Gastrocnemius medialis (tissue), 4 donors: ENCODE data around the gene HMGCLL1. TPM values are rescaled to one million over a fixed set of nuclear protein-coding genes. Genes with fewer than 3 reads are reported as not detected.
A peak's percentile ranks its signal among the peaks of the same experiment; 100 is the strongest.

Experiments
- ATAC-seq, 2 donors: fragments of 150-250 bp; one replicate each; pipeline ENCODE4 v1.9.1; 2016
- DNase-seq, 2 donors: peaks; one replicate each; pipeline ENCODE4 v3.0.0-alpha.2; 2019
- H3K27ac ChIP-seq, 4 donors: fragments of 200-600 bp; sonication (generic); 1 replicate in 1 of 4; 2 replicates in 3 of 4; pipeline ENCODE4 v1.5.1; 2016 to 2018; ENCODE audit warnings: mild to moderate bottlenecking in 2 of 4, moderate library complexity in 1 of 4
- H3K27me3 ChIP-seq, 3 donors: fragments of 200-600 bp; sonication (generic) in 2 of 3; 1 replicate in 1 of 3; 2 replicates in 2 of 3; pipeline versions ENCODE4 v1.5.1 to v1.6.0; 2016 to 2019; ENCODE audit warnings: mild to moderate bottlenecking in 1 of 3, moderate library complexity in 1 of 3
- H3K36me3 ChIP-seq, 2 donors: fragments of 200-600 bp; sonication (generic) in 1 of 2; one replicate each; pipeline ENCODE4 v1.5.1; 2017 to 2018
- H3K4me1 ChIP-seq, 2 donors: fragments of 200-600 bp; sonication (generic) in 1 of 2; one replicate each; pipeline ENCODE4 v1.5.1; 2016 to 2017; ENCODE audit warnings: mild to moderate bottlenecking in 2 of 2
- H3K4me3 ChIP-seq, 4 donors: fragments of 200-600 bp; sonication (generic) in 3 of 4; 1 replicate in 1 of 4; 2 replicates in 3 of 4; pipeline ENCODE4 v1.5.1; 2016 to 2019; ENCODE audit warnings: mild to moderate bottlenecking in 2 of 4
- H3K9me3 ChIP-seq, 3 donors: fragments of 200-600 bp; sonication (generic) in 2 of 3; 1 replicate in 1 of 3; 2 replicates in 2 of 3; pipeline ENCODE4 v1.5.1; 2016 to 2019
- POLR2A ChIP-seq, 2 donors: fragments of 450-650 bp; IDR thresholded peaks; one replicate each; pipeline ENCODE4 v1.6.1; 2017; ENCODE audit warnings: antibody characterized with exemption in 2 of 2, mild to moderate bottlenecking in 2 of 2, moderate library complexity in 2 of 2
- in situ Hi-C, 4 donors: fragments of 200-750 bp; cut with MboI; loops; one replicate each; pipeline versions ENCODE4 v1.15.0 to v1.8.0; 2017; ENCODE audit warnings: low sequenced_read_pairs in 4 of 4
- intact Hi-C: fragments of 100-400 bp; cut with DNase I; formaldehyde crosslinking; loops from one replicate; pipeline ENCODE4 v1.15.1; 2023; ENCODE audit warnings: low total_unique reads
- total RNA-seq, 4 donors: library from RNA; depleted of rRNA; stranded (reverse); fragments of >200 nt; gene quantifications; one replicate each; pipeline versions ENCODE4 v1.1.0 to v1.2.3, GENCODE V29; 2016
- TF ChIP-seq, protein P1 (sequence below), 5 experiments: fragments of 450-650 bp in 3 of 5; fragments of 200-600 bp in 2 of 5; sonication (generic) in 2 of 5; IDR thresholded peaks in 4 of 5; conservative IDR thresholded peaks in 1 of 5; 1 replicate in 4 of 5; 2 replicates in 1 of 5; pipeline ENCODE4 v1.5.1; 2016 to 2019; ENCODE audit warnings: antibody characterized with exemption in 5 of 5, mild to moderate bottlenecking in 3 of 5, moderate library complexity in 3 of 5

Gene HMGCLL1
- total RNA-seq, 4 donors from 2014 or later, result 0.53 to 3.6 (median 1.2) TPM

DNA sequence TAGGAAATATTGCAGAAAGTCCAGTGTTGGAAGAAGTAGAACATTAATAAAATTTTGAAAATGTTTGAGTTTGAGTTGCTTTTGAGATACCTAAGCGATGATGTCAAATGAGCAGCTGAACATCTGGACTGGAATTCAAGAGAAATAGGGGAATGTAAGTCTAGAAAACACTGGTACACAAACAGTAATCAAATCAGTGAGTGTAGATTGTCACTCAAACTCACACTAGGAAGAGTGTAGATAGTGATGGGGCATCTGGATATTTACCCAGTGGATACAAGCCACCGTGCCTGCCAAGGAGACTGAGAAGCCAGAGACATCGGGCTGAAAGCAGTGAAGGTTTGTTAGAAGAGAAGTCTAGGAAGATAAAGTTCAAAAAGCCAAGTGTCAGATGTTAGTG lies 2.2 kb downstream of the HMGCLL1 start:
- H3K36me3 ChIP-seq, result no peaks in the 10 kb centered on the region
- in situ Hi-C loops (no loop called here), intact Hi-C loops (loop anchor here (5.0 kb wide), 1 partner anchor 305 kb away; no protein-coding TSS in a partner anchor)
- H3K4me3 ChIP-seq, result peak overlapping the region in 3 of 4 donors; percentile 6 to 57 (median 15)
- H3K27me3 ChIP-seq, result no peaks in the 10 kb centered on the region
- no peak for TF ChIP-seq POLR2A (IDR thresholded peaks at IDR 0.05)
- TF ChIP-seq, protein P1, sequence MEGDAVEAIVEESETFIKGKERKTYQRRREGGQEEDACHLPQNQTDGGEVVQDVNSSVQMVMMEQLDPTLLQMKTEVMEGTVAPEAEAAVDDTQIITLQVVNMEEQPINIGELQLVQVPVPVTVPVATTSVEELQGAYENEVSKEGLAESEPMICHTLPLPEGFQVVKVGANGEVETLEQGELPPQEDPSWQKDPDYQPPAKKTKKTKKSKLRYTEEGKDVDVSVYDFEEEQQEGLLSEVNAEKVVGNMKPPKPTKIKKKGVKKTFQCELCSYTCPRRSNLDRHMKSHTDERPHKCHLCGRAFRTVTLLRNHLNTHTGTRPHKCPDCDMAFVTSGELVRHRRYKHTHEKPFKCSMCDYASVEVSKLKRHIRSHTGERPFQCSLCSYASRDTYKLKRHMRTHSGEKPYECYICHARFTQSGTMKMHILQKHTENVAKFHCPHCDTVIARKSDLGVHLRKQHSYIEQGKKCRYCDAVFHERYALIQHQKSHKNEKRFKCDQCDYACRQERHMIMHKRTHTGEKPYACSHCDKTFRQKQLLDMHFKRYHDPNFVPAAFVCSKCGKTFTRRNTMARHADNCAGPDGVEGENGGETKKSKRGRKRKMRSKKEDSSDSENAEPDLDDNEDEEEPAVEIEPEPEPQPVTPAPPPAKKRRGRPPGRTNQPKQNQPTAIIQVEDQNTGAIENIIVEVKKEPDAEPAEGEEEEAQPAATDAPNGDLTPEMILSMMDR (IDR thresholded peaks at IDR 0.05 in 4 of 5, conservative IDR thresholded peaks at IDR 0.05 in 1 of 5), result no peak
- H3K4me1 ChIP-seq, result no peaks in the 10 kb centered on the region
- H3K9me3 ChIP-seq, result no peaks in the 10 kb centered on the region
- peak overlapping the region; percentile 31 to 66 (median 48) for H3K27ac ChIP-seq
- no peak for ATAC-seq
- no peak for DNase-seq

DNA sequence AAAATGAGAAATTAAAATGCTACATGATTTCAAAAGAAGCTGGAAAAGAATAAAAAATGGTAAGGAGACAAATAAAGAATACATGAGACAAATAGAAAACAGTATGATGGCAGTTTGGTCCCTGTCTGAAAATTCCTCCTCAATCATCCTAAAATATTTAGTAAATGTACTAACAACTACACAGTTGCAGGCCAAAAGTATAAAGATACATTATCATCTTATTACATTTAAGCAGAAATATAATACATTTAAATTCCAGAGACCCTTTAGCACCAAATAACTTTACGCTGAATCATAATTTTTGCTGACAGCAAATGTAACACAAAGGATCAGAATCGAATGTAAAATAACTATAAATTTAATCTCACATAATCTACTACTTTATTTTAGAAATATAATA lies 4.4 kb downstream of the HMGCLL1 start:
- H3K27me3 ChIP-seq, result no peaks in the 10 kb centered on the region
- no peak overlapping the region for H3K4me3 ChIP-seq
- peaks cover 0 to 3% of the 10 kb centered on the region in 2 donors for H3K4me1 ChIP-seq
- no peak for ATAC-seq
- TF ChIP-seq, protein P1 (IDR thresholded peaks at IDR 0.05 in 4 of 5, conservative IDR thresholded peaks at IDR 0.05 in 1 of 5), result no peak
- TF ChIP-seq POLR2A (IDR thresholded peaks at IDR 0.05), result no peak
- intact Hi-C loops (no loop called here), in situ Hi-C loops (no loop called here)
- no peaks in the 10 kb centered on the region for H3K9me3 ChIP-seq
- no peak overlapping the region for H3K27ac ChIP-seq
- H3K36me3 ChIP-seq, result no peaks in the 10 kb centered on the region
- no peak for DNase-seq

DNA sequence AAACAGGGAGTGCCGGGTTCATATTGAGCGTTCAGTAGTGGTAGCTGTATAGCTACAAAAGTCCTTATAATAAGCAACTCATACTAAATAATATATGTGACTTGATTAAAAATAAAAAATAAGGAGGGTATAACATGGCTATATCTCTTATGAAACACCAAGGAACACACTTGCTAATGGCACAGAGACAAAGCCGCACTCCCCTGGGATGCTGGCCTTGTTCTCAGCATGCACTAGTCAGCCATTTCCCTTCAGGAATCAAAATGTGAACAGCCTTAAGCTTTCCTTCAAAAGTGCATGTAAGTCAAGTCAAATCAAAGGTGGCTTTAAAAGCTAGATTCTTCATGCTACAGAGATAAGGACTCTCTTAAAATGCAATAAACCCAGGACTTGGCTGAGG lies 9.4 kb downstream of the HMGCLL1 start:
- intact Hi-C loops (no loop called here), in situ Hi-C loops (no loop called here)
- DNase-seq, result peak in 1 of 2 donors; percentile 39
- H3K4me3 ChIP-seq, result no peak overlapping the region
- no peaks in the 10 kb centered on the region for H3K36me3 ChIP-seq
- no peaks in the 10 kb centered on the region for H3K9me3 ChIP-seq
- peak in 1 of 2 donors; percentile 39 for ATAC-seq
- H3K4me1 ChIP-seq, result peaks cover 0 to 3% of the 10 kb centered on the region in 2 donors
- TF ChIP-seq POLR2A (IDR thresholded peaks at IDR 0.05), result no peak
- TF ChIP-seq, protein P1 (IDR thresholded peaks at IDR 0.05 in 4 of 5, conservative IDR thresholded peaks at IDR 0.05 in 1 of 5), result no peak
- peak overlapping the region; percentile 31 to 62 (median 47) for H3K27ac ChIP-seq
- no peaks in the 10 kb centered on the region for H3K27me3 ChIP-seq

DNA sequence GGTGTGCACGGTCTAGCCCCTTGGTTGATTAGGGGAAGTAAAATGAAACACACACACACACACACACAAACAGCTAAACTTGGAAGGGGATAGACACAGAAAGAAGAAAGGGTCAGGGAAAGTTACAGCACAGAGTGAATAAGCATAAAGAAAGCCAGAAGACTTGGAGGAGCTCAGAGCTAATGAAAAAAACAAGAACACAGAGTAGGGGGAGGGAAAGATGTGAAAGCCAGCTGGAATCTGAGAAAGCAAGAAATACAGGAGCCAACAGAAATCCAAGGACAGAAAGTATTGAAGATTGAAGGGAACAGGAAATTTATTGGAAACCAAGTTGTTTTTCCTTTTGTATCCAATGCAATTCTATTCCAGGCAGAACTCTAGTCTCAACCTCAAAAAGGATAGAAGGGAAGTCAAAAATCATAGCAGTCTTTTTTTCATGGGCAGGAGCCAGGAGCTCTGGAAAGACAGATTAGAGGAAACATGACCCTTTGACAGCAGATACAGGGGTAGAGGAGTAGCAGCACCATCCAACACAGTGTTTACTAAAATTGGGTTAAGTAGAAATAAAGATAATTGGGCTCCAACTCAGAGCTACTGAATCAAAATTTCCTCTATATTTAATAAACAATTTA lies 10.1 kb downstream of the HMGCLL1 start:
- Histone ChIP-seq H3K9me3 (no peaks in the 10 kb centered on the region), H3K36me3 (no peaks in the 10 kb centered on the region), H3K27ac (peak overlapping the region; percentile 31 to 62 (median 54)), H3K4me3 (no peak overlapping the region), H3K4me1 (peaks cover 0 to 3% of the 10 kb centered on the region in 2 donors), H3K27me3 (no peaks in the 10 kb centered on the region)
- ATAC-seq (peak; percentile 82), DNase-seq (no peak)
- in situ Hi-C loops, result no loop called here
- intact Hi-C loops, result no loop called here
- TF ChIP-seq POLR2A (IDR thresholded peaks at IDR 0.05), result no peak
- TF ChIP-seq, protein P1 (IDR thresholded peaks at IDR 0.05 in 4 of 5, conservative IDR thresholded peaks at IDR 0.05 in 1 of 5), result no peak
